GM10266 (cell line): ENCODE results near the gene NOTUM.

ENCODE experiments used
- DNase-seq: peaks from one replicate; pipeline ENCODE4 v3.0.0; 2012; ENCODE audit errors: extremely low spot score
- TF ChIP-seq, protein P1 (sequence below): IDR thresholded peaks from 2 replicates; pipeline ENCODE4 v1.5.1; 2012; ENCODE audit warnings: mild to moderate bottlenecking, low read depth; ENCODE audit not compliant: control insufficient read depth, insufficient read depth; ENCODE audit errors: missing control alignments

NOTUM gene

DNA sequence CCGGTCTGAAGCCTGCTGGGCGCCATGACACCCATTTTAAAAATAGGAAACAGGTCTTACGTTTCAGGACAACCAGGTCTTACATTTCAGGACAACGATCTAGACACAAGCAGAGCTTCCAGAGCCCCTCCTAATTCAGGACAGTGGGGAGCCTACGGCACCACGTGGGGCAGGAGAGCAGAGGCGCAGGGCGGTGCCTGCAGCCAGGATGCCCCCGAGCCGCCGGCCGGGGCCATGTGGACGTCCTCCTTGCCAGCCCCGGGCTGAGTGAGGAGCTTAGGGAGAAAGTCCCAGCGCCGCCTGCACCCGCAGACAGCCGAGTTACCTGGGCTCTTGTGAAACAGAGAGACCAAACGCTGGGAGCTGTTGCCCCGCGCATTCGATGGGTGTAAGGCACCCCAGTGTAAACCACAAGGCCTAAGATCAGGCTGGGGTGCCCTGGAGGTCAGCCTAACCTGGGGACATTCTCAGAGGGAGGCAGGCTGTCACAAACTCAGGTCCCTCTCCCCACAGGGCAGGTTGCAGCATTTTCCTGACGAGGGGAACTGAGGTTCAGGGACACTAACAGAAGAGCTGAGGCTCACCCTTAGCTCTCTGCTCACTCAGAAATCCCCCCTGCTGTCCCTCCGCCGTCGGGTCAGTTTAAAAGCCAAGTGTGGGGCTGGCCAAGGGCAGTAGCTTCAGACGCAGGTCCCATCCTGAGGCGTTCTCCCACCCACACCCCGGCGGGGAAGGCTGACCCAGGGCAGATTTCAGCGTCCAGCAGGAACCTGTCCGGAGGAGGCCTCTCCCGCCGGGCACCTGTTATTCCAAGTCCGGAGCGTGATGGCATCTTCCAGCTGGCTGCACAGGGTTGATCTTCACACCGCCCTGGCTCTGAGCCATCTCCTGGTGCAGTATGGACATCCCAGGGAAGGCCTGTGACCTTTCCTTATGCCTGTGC lies 1.8 kb upstream of the NOTUM start:
- TF ChIP-seq, protein P1, sequence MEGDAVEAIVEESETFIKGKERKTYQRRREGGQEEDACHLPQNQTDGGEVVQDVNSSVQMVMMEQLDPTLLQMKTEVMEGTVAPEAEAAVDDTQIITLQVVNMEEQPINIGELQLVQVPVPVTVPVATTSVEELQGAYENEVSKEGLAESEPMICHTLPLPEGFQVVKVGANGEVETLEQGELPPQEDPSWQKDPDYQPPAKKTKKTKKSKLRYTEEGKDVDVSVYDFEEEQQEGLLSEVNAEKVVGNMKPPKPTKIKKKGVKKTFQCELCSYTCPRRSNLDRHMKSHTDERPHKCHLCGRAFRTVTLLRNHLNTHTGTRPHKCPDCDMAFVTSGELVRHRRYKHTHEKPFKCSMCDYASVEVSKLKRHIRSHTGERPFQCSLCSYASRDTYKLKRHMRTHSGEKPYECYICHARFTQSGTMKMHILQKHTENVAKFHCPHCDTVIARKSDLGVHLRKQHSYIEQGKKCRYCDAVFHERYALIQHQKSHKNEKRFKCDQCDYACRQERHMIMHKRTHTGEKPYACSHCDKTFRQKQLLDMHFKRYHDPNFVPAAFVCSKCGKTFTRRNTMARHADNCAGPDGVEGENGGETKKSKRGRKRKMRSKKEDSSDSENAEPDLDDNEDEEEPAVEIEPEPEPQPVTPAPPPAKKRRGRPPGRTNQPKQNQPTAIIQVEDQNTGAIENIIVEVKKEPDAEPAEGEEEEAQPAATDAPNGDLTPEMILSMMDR, result no peak
- no peak for DNase-seq

DNA sequence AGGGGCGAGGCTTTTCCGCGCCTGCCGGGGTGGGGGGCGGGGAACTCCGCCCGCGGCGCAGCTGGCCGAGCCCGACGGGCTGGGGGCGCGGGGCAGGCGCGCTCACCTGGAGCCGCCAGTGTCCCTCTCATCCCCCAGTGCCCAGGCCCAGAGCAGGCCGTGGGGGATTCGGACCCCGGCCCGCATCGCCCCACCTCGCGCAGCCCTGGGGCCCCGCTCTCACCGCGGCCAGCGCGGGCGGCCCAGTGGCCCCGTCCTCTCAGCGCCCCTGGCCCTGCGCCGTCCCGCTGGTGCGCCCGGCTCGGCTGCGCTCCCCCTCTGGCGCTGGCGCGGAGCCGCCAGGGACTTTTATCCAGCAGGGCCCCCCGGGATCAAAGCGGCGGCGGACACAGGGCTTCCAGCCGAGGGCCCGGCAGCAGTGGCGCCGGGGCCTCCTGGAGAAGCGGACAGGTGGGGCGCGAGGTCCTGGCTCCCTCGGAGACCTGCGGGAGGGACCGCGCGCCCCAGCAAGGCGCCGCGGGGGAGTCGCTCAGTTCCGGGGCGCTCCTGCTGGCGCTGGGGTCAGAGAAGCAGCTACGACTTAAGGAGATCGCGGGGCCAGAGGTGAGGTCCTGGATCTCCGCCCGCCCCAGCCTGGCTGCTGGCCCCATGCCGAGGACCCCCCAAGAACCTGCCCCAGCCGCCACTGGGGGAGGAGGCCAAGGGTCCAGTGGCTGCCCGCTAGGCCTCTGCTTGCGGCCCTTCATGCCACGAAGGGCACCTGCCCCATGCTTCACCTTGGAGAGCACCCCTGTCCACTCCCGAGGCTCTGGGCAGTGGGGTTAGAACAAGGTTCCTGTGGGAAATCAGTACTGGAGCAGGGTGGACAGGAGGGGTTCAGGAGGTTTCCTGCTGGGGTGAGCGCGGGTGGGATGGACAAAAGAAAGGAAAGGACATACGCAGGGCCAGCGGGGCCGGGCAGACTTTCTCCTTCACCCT lies 823 bp upstream of the NOTUM start:
- TF ChIP-seq, protein P1, result no peak
- DNase-seq, result no peak

DNA sequence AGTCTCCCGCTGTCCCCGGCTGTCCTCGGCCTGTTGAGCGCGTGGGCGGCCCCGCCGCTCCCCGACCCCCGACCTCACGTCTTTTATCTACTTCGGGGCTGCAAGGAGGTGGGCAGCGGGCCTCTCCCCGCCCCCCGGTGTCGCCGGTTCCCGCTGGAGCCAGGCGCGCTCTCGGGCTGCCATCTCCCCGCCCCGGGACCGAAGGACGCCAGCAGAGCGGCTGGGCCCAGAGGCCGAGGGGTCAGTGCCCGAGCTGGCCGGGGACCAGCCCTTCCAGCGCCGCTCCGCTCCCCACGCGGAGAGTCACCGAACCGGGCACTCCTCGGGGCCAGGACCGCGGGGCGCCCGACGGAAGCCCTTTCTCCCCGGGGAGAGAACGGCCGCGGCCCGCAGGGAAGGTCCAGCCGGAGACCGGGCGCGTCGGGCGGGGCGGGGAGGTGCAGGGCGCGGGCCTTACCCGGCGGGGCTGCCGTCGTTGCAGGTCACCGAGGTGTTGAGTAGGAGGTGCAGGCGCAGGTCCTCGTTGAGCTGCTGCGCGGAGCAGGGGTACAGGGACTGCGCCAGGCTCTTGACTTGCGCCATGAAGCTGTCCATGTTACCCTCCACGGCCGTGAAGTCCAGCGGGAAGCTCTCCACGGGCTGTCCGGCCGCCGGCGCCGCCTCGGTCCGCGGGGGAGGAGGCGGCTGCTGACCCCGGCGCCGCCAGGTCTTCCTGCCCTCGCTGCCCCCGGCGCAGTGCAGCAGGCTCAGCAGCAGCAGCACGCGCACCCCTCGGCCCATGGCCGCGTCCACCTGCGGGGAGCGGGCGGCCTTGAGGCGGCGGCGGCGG lies 643 bp downstream of the NOTUM start:
- no peak for DNase-seq
- TF ChIP-seq, protein P1, result no peak

DNA sequence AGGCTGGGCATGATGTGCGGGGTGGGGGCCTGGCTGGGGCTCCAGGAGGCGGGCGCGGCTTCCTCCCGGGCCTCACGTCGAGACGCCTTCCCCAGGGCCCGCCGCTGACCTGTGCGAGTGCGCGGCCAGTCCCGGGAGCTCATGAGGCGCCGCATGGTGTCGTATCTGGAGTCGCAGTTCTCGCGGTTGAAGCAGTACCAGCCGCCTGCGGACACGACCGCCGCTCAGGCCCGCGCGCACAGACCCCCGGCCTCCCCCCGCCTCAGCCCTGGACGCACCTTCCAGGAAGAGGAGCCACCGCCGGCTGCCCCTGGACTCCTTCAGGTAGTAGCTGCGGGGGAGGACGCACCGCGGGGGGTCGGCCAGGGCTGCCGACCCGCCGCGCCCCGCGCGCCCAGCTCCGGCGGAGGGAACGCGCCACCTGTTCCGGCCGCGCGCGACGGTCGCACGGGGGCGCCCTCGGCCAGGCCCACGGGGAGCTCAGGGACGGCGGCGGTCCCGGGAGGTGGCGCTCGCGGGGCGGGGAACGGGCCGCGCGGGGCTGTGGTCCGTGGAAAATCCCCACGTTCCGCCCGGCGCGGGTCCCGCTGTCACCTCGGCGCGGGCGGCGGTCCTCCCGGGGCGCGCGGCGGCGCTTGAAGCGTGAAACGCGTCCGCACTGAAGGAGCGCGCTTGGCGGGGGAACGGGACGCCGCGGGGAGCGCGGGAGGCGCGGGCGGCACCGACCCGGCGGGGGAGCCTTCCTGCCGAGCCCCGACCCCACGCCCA lies 1.4 kb downstream of the NOTUM start:
- peak; percentile 94 for DNase-seq

DNA sequence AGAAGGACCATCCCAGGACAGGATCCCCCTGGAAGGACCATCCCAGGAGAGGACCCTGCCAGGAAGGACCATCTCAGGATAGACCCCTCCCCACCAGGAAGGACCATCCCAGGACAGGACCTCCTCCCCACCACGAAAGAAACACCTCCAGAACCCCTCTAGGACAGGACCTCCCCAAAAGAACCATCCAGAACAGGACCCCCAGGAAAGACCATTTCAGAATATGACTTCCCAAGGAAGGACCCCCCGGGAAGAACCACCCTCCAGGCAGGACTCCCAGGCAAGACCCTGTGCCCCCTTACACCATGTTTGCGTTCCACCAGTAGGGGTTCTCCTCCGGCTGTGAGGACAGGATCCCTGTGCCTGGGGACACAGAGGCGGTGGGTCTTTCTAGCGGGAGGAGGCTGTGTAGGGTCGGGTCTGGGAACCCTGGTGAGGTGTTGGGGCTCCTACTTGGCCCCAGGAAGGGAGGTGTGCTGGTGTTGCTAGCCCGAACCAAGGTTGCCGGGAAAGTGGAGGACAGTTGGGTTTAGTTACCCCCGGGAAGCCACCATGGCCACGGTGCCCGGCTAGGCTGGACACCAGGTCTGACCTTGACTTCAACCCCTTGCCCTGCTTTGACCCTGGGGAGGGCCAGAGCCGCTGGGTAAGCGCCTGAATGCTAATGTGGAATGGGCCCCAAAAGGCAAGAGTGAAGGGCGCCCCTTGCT lies 2.2 kb downstream of the NOTUM start:
- no peak for DNase-seq
- TF ChIP-seq, protein P1, result no peak

More for the DNA sequence above, 1.4 kb downstream of the NOTUM start:
- TF ChIP-seq, protein P1, result peak; percentile 100
